GM13977 (cell line): Measurements from ENCODE around the gene ZNF488.

Experiments used
- DNase-seq: peaks from one replicate; pipeline ENCODE4 v3.0.0; 2012; ENCODE audit warnings: low spot score
- in situ Hi-C: fragments of 300-500 bp; cut with MboI; formaldehyde crosslinking; loops from one replicate; pipeline ENCODE4 v1.12.0; 2022; ENCODE audit warnings: low sequenced_read_pairs, low pct_unique_long_range_greater_than_20kb, mixed read lengths, inconsistent platforms; ENCODE audit not compliant: unreplicated experiment
- TF ChIP-seq, protein P1 (sequence below): IDR thresholded peaks from 2 replicates; pipeline ENCODE4 v1.5.1; 2012; ENCODE audit warnings: mild to moderate bottlenecking, control low read depth; ENCODE audit not compliant: insufficient read depth; ENCODE audit errors: extremely low read depth, missing control alignments

Gene ZNF488, protein sequence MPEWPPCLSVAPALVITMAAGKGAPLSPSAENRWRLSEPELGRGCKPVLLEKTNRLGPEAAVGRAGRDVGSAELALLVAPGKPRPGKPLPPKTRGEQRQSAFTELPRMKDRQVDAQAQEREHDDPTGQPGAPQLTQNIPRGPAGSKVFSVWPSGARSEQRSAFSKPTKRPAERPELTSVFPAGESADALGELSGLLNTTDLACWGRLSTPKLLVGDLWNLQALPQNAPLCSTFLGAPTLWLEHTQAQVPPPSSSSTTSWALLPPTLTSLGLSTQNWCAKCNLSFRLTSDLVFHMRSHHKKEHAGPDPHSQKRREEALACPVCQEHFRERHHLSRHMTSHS

DNA sequence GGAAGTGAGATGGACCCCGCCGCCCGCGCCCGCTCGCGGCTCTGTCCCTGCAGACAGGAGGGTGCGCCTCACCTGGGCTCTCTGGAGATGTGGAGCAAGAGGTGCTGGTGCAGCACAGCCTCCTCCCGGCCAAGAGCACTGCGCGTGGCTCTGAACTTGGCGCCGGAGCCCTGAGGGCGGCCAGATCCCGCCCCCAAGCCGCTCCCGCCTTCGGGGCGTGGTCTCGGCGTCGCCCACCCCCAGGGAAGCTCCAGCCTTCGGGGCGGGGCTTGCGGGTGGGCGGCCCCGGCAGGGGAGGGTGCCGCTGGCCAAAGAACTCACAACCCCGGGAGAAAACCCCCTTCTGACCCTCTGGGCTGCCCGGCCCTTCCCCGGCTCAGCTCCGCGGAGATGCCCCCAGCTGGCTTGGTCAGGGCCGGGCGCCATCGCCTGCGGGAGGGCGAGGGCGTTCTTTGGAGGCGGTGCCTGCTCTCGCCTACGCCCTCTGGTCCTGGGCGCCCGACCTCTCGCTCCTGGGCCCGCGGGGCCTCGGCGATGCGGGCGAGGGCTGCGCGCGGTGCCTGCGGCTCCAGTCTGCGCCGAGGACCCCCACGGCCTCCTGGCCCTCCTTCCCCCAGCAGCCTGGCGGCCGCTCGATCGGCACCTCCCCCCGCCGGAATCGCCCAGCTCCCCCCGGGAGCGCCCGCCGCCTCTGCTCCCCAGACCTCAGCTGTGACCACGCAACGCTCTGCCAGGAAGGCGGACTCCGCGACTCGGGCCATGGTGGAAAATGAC, at the start of gene ZNF488:
Gene ZNF488, minus strand, starts transcription at position 146 of the 774 bp plus-strand sequence. CDS start 15,464 bp downstream, outside the sequence.
- TF ChIP-seq, protein P1, sequence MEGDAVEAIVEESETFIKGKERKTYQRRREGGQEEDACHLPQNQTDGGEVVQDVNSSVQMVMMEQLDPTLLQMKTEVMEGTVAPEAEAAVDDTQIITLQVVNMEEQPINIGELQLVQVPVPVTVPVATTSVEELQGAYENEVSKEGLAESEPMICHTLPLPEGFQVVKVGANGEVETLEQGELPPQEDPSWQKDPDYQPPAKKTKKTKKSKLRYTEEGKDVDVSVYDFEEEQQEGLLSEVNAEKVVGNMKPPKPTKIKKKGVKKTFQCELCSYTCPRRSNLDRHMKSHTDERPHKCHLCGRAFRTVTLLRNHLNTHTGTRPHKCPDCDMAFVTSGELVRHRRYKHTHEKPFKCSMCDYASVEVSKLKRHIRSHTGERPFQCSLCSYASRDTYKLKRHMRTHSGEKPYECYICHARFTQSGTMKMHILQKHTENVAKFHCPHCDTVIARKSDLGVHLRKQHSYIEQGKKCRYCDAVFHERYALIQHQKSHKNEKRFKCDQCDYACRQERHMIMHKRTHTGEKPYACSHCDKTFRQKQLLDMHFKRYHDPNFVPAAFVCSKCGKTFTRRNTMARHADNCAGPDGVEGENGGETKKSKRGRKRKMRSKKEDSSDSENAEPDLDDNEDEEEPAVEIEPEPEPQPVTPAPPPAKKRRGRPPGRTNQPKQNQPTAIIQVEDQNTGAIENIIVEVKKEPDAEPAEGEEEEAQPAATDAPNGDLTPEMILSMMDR: no peak
- DNase-seq: peak; percentile 95
- in situ Hi-C loops: loop anchor here (25.0 kb wide), 1 partner anchor 1097 kb away; the partner anchor contains the start of gene ANTXRL

DNA sequence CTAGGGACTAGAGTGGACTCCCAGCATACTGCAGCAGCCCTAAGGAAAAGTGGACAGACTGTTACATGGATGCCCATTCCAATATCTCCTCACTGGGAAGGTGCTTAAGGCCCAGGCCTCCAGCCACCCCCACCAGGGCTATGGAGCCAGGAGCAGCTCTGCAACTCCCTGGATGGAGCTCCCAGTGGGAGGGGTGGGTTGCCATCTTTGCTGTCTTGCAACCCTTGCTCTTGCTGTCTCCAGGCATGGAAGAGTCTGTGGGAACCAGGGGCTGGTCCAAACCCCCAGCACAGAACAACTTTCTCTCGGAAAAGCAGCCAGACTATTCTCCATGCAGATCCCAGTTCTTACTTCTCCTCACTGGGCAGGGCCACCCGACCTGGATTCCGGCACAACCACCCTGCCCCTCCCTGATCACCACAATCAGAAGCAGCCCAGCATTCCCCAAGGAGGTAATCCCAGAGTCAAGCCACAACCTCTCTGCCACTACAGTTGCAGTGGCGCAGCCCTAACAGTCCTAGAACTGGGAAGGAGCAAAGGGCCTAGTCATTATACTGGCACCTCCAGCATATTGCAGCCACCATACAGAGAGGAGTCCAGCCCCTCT, 41.8 kb upstream of the ZNF488 start:
- TF ChIP-seq, protein P1: no peak
- no peak for DNase-seq
- in situ Hi-C loops: no loop called here

DNA sequence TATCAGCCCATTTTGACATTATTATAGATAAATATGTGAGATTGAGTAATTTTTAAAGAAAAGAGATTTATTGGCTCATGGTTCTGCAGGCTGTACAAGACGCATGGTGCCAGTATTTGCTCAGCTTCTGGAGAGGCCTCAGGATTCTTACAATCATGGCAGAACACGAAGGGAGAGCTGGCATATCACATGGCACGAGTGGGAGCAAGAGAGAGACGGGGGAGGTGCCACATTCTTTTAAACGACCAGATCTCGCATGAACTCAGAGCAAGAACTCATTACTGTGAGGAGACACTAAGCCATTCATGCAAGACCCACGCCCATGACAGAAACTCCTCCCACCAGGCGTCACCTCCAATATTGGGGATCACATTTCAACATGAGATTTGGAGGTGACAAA, 40.1 kb upstream of the ZNF488 start:
- in situ Hi-C loops: no loop called here
- DNase-seq: no peak
- TF ChIP-seq, protein P1: no peak

DNA sequence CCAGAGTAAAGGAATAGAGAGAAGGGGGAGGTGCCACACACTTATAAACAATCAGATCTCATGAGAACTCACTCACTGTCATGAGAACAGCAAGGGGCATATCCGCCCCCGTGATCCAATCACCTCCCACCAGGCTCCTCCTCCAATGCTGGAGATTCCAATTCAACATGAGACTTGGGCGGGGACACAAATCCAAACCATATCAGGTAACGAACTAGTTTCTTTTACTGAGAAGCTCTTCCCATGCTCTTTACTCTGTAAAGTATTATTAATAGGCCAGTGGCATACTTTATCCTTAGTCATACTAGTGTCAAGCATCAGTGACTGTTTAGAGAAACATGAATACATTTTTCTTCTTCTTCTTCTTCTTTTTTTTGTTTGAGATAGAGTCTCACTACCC, 39.4 kb upstream of the ZNF488 start:
- no peak for DNase-seq
- TF ChIP-seq, protein P1: no peak
- in situ Hi-C loops: no loop called here

DNA sequence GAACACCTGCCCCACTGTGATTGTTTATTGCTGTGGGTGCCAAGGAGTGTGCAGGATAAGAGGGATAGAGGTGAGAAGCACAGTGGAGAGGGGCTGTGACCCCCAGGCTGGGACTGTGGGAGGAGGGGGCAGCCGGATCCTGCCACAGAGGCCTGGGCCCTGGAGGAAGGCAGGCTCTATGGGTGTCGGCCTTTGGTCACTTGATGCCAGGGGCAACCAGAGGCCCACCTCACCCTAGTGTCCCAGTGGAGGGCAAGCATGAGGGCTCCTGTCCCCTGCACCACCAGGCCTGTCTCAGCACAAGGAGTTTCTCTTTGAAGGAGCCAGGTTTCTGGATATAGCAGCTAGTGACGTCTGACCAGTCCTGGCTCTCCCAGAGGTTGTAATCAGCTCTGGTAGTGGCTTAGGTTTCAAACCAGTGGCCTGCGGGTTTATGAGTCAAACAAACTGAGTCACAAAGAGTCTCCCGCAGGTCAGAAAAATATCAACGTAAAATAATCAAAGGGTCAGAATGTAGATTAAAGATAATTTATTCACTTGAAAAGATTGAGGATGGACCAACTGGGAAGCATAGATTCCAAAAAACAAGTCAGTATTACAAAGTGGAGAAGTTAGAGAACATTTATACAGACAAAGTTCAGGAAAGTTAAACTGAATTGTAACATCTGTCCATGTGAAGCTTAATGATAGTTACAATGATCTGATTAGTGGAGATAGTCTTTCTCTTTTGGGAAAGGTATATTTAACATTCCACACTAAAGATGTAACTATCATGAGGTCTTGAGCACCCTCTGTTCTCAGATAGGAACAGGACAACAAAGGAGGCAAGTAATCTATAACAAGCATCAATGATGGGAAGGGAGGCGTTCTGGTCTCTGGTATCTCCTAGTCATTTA, 37.2 kb upstream of the ZNF488 start:
- TF ChIP-seq, protein P1: no peak
- no peak for DNase-seq
- in situ Hi-C loops: no loop called here
